Left kidney (tissue), 2 donors: ENCODE data around the gene PCYT1B. TPM values are rescaled to one million over a fixed set of nuclear protein-coding genes. Genes with fewer than 3 reads are reported as not detected.
"Not testable (repeated sequence)": the region's sequence is repeated elsewhere in the genome, so short reads cannot be mapped to it uniquely, and the experiment has no call there.

ENCODE experiments used
- DNase-seq: peaks from one replicate; pipeline ENCODE4 v3.0.0-alpha.2; 2013
- polyA plus RNA-seq: library from polyadenylated mRNA; unstranded; fragments of 120-200 nt; gene quantifications from one replicate; pipeline ENCODE4 v1.2.1, GENCODE V29; 2013; ENCODE audit not compliant: insufficient read length

PCYT1B gene
- polyA plus RNA-seq, 1 donor: 3.3 TPM

GRCh38 chrX:24646006-24646405, 1.1 kb downstream of the PCYT1B start:
- DNase-seq: no peak

- DNase-seq: no peak
Observed at GRCh38 chrX:24643116-24643515, 4.0 kb downstream of the PCYT1B start.

- no peak for DNase-seq
Observed at GRCh38 chrX:24629701-24630100, 17.4 kb downstream of the PCYT1B start.

GRCh38 chrX:24619647-24620046, 27.5 kb downstream of the PCYT1B start:
- DNase-seq: no peak

DNA sequence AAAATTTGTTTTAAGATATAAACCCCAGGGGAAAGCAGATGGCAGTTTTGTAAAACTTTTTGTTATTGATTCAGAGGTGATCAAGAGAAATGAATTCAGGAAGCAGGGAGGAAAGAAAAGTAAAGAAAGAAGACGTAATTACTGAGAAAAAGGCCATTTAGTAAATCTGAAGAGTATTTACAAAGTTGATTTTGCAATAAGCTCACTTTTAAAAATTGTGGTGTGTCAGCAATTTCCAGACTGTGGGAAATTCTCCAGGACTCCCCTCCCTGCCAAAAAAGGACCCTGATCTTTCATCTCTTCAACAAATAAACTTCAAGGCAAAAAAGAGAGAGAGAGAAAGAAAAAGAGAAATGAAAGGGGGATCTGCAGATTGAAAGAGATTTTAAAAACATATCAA, 36.6 kb downstream of the PCYT1B start:
- DNase-seq: no peak

GRCh38 chrX:24607616-24608015, 39.5 kb downstream of the PCYT1B start:
- DNase-seq: no peak

DNA sequence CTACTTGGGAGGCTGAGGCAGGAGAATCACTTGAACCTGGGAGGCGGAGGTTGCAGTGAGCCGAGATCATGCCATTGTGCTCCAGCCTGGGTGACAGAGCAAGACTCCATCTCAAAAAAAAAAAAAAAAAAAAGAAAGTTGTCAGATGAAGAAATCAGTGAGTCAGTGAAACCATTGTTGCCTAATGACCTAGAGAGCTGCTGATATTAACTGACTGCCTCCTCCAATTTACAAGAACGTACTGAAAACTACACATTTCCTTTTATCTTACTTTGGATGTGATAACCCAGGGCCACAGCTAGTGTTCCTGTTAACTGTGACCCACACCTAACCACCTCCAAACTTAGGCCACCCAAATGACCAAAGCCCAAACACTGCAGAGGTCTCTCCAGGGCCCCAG, 41.2 kb downstream of the PCYT1B start:
- not testable (repeated sequence) for DNase-seq

DNA sequence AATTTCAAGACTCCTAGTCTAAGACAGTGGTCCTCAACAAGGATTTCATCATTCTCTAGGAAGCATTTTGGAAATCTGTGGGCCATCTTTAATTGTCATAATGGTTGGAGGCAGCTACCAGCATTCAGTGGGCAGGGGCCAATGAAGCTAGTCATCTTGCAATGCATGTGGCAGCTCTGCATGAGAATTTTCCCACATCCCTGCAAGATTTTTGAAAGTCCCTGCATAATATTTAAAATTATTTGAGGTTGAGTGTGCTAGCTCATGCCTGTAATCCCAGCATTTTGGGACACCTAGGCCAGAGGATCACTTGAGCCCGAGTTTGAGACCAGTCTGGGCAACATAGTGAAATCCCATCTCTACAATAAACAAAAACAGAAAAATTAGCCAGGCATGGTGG, 44.0 kb downstream of the PCYT1B start:
- no peak for DNase-seq

- DNase-seq: no peak
Observed at GRCh38 chrX:24601858-24602257, 45.3 kb downstream of the PCYT1B start.

GRCh38 chrX:24594501-24594900, 52.6 kb downstream of the PCYT1B start:
- no peak for DNase-seq

GRCh38 chrX:24590111-24590510, 57.0 kb downstream of the PCYT1B start:
- DNase-seq: no peak

DNA sequence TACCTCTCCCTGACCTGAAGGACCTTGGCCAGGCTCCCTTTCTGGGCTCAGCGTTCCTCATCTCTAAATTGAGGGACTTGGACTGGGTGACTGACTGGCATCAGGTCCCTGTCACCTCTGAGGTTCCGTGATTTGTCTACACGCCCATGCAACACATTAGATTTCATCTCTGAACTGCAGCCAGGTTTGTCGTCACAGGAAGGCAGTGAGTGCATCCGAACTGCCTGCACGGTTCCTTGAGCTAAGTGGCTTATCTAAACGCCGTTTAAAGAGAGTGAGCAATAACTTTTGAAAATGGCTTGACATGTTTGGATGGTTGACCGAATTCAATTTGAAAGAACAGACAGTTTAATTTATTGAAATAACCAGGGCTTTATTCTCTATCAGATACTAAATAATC, 70.1 kb downstream of the PCYT1B start:
- DNase-seq: no peak

- DNase-seq: no peak
Observed at GRCh38 chrX:24575496-24575895, 71.7 kb downstream of the PCYT1B start.

- no peak for DNase-seq
Observed at GRCh38 chrX:24574743-24575142, 72.4 kb downstream of the PCYT1B start.

- no peak for DNase-seq
Observed at GRCh38 chrX:24567169-24567568, 80.0 kb downstream of the PCYT1B start.

GRCh38 chrX:24566240-24566639, 80.9 kb downstream of the PCYT1B start:
- DNase-seq: no peak

GRCh38 chrX:24563291-24564010, 83.7 kb downstream of the PCYT1B start:
- no peak for DNase-seq

- DNase-seq: no peak
Observed at GRCh38 chrX:24561121-24561520, 86.0 kb downstream of the PCYT1B start.

DNA sequence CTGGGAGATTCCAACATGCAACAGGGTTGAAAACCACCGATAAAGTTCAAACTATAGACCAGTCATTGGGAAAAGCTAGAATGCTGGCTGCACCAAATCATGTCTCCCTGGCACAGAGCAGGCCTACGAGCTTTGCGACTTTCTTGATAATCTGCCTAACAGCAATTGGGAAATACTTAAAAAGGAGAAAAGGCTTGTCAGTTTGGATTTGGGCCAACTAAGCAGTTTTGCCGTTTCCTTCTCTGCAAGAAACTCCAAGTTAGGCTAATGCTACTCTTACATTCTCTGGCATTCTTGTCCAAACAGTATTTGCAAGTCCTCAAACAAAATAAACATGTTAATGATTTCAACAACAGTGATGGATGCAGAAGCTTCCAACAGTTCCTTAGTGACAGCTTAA, 94.1 kb downstream of the PCYT1B start:
- peak; percentile 4 for DNase-seq

GRCh38 chrX:24550166-24550565, 97.0 kb downstream of the PCYT1B start:
- no peak for DNase-seq

DNA sequence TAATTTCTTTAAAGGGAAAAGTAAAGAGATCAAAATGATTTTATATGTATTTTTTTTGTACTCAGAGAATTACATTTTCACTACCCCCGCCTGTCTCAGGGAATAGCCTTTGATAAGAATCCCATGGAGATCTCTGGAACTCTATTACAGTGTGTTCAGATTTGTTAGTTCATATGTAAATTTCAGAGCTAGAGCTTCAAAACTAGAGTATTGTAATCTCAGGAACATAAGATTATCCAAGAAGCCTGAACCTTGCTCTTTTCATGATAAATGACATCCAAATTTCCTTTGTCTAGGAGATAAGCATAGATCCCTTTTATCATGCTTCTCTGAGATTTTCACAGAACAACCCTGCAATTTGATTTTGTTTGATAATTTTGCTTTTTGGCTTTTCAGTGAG, 99.2 kb downstream of the PCYT1B start:
- DNase-seq: no peak

- no peak for DNase-seq
Observed at GRCh38 chrX:24542756-24543155, 104.4 kb downstream of the PCYT1B start.

GRCh38 chrX:24536551-24536950, 110.6 kb downstream of the PCYT1B start:
- no peak for DNase-seq

DNA sequence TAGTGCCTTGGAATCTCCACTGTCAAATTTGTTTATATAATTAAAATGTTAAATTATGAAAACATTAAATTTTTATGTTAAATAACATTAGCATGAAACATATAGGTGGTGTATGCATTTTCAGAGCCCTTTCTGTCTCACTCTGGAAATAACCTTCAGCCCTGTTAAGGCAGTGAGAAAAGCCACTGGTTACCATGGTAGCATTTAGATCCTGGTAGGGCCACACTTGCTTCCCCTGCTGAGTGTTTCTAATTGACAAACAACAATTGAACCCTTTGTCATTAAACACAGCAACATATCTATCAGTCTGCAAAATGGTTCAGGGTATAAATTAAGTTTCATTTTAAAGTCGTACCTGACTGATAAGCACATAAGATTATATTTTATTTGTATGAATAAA, 118.5 kb downstream of the PCYT1B start:
- DNase-seq: no peak

GRCh38 chrX:24526616-24527015, 120.5 kb downstream of the PCYT1B start:
- DNase-seq: no peak
